ENCODE measurements around the gene EXOC1L.

GRCh38 chr4:55801498-55801897, 18.1 kb upstream of the EXOC1L start:
- TF ChIP-seq CTCF (IDR thresholded peaks at IDR 0.05): no peak
- TF ChIP-seq POLR2A (IDR thresholded peaks at IDR 0.05): no peak

Measured in adrenal gland (tissue), 5 donors.